Suprapubic skin (tissue), 4 donors: ENCODE data around the gene DUSP11. TPM values are rescaled to one million over a fixed set of nuclear protein-coding genes. Genes with fewer than 3 reads are reported as not detected.

Source experiments
- DNase-seq, 2 donors: peaks; one replicate each; pipeline ENCODE4 v3.0.0-alpha.2; 2019; ENCODE audit warnings: low spot score in 2 of 2
- H3K27ac ChIP-seq: fragments of 200-600 bp; sonication (generic); one replicate; pipeline ENCODE4 v1.5.1; 2019
- H3K27me3 ChIP-seq: fragments of 200-600 bp; sonication (generic); one replicate; pipeline ENCODE4 v1.5.1; 2019
- H3K36me3 ChIP-seq: fragments of 200-600 bp; sonication (generic); one replicate; pipeline ENCODE4 v1.5.1; 2019
- H3K4me1 ChIP-seq: fragments of 200-600 bp; sonication (generic); one replicate; pipeline ENCODE4 v1.5.1; 2019
- H3K4me3 ChIP-seq: fragments of 200-600 bp; sonication (generic); one replicate; pipeline ENCODE4 v1.5.1; 2019; ENCODE audit warnings: mild to moderate bottlenecking
- H3K9me3 ChIP-seq: fragments of 200-600 bp; sonication (generic); one replicate; pipeline ENCODE4 v1.5.1; 2019
- EP300 ChIP-seq: sonication (generic); formaldehyde crosslinking; IDR thresholded peaks from one replicate; pipeline ENCODE4 v1.6.1; 2017; ENCODE audit warnings: antibody characterized with exemption
- POLR2A ChIP-seq, 2 donors: fragments of 450-650 bp; IDR thresholded peaks; one replicate each; pipeline ENCODE4 v1.6.1; 2017; ENCODE audit warnings: antibody characterized with exemption in 2 of 2, mild to moderate bottlenecking in 2 of 2, moderate library complexity in 2 of 2
- POLR2AphosphoS5 ChIP-seq, 3 donors: sonication (generic); formaldehyde crosslinking; IDR thresholded peaks; one replicate each; pipeline ENCODE4 v1.6.1; 2017; ENCODE audit warnings: antibody characterized with exemption in 3 of 3
- WGBS: methylation state at CpG from one replicate; pipeline ENCODE4 v1.1.5; 2018; 5-methylcytosine and 5-hydroxymethylcytosine counted together
- total RNA-seq, 4 donors: library from RNA; depleted of rRNA; stranded (reverse); fragments of >200 nt; gene quantifications; one replicate each; pipeline ENCODE4 v1.1.0, GENCODE V29; 2016
- TF ChIP-seq, protein P1 (sequence below), 2 donors: fragments of 200-600 bp in 1 of 2; fragments of 450-650 bp in 1 of 2; sonication (generic) in 1 of 2; IDR thresholded peaks; one replicate each; pipeline ENCODE4 v1.5.1; 2016 to 2019; ENCODE audit warnings: antibody characterized with exemption in 2 of 2, mild to moderate bottlenecking in 1 of 2, moderate library complexity in 1 of 2

Gene DUSP11
- total RNA-seq, 4 donors from 2014 or later: 45.6 to 59.1 (median 57.0) TPM

DNA sequence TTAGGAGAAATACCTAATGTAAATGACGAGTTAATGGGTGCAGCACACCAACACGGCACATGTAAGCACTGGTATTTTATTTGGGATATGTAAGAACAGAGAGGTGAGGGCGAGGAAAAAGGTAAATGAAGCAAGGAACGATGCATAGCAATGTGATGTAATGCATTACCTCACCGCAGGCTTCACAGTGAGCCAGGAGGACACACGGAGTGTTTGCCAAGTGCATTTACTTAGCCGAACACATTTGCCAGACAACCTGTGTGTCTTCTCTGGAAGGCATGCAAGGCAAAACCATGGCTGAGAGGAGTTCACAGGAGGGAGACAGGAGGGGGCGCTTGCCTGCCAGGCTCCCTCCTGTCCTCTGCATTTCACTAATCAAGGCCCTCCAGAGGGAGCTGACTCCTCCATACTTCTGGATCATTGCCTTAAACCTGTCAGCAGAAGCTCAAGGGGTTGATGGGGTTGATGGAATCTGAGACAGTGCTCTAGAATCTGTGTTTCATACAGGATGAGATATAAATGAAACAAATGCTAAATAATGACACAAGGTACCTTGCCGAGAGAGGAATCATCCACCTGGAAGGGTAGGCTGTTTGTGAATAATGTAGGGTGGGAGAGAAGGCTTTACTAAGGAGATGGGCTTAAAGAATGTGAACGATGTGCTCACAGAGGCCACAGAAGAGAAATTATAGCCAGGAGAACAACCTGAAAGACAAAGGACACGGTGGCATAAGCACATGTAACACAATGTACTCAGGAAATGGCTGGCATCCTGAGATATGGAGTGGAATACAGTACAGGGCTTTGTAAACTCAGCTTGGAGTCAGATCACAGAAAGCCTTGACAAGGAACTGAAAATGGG is 33.7 kb downstream of the DUSP11 start:
- Histone ChIP-seq H3K4me1 (no peaks in the 10 kb centered on the region), H3K36me3 (peaks cover 34% of the 10 kb centered on the region), H3K27ac (no peak overlapping the region), H3K9me3 (no peaks in the 10 kb centered on the region), H3K27me3 (no peaks in the 10 kb centered on the region), H3K4me3 (no peak overlapping the region)
- no peak for TF ChIP-seq EP300
- TF ChIP-seq POLR2A (IDR thresholded peaks at IDR 0.05): no peak
- TF ChIP-seq, protein P1, sequence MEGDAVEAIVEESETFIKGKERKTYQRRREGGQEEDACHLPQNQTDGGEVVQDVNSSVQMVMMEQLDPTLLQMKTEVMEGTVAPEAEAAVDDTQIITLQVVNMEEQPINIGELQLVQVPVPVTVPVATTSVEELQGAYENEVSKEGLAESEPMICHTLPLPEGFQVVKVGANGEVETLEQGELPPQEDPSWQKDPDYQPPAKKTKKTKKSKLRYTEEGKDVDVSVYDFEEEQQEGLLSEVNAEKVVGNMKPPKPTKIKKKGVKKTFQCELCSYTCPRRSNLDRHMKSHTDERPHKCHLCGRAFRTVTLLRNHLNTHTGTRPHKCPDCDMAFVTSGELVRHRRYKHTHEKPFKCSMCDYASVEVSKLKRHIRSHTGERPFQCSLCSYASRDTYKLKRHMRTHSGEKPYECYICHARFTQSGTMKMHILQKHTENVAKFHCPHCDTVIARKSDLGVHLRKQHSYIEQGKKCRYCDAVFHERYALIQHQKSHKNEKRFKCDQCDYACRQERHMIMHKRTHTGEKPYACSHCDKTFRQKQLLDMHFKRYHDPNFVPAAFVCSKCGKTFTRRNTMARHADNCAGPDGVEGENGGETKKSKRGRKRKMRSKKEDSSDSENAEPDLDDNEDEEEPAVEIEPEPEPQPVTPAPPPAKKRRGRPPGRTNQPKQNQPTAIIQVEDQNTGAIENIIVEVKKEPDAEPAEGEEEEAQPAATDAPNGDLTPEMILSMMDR (IDR thresholded peaks at IDR 0.05): no peak
- TF ChIP-seq POLR2AphosphoS5 (IDR thresholded peaks at IDR 0.05): no peak
- WGBS: 83% methylated on average over 11 of the region's 11 CpGs
- DNase-seq: no peak

DNA sequence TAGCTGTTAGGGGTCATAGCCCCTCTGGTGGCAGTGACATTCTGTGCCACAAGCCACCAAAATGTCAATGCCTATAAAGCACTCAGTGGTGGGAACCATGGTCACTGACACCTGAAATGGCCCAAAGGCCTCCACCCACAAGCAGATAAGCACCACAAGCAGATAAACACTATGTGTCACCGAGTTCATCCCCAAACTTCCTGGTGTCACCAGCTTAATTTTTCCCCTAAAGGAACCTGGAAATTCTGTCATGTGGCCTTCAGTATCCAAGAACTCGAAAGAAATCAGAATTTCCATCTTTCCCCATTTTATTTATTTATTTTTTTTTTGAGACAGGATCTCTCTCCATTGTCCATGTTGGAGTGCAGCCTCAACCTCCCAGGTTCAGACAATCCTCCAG is 39.1 kb downstream of the DUSP11 start:
- H3K36me3 ChIP-seq: peaks cover 6% of the 10 kb centered on the region
- DNase-seq: no peak
- peaks cover 23% of the 10 kb centered on the region for H3K4me1 ChIP-seq
- no peak overlapping the region for H3K27ac ChIP-seq
- no peaks in the 10 kb centered on the region for H3K9me3 ChIP-seq
- H3K4me3 ChIP-seq: no peak overlapping the region
- H3K27me3 ChIP-seq: no peaks in the 10 kb centered on the region
- TF ChIP-seq, protein P1 (IDR thresholded peaks at IDR 0.05): no peak
- TF ChIP-seq POLR2AphosphoS5 (IDR thresholded peaks at IDR 0.05): no peak
- no peak for TF ChIP-seq POLR2A (IDR thresholded peaks at IDR 0.05)
- no peak for TF ChIP-seq EP300
- 88% methylated on average over 2 of the region's 2 CpGs for WGBS

DNA sequence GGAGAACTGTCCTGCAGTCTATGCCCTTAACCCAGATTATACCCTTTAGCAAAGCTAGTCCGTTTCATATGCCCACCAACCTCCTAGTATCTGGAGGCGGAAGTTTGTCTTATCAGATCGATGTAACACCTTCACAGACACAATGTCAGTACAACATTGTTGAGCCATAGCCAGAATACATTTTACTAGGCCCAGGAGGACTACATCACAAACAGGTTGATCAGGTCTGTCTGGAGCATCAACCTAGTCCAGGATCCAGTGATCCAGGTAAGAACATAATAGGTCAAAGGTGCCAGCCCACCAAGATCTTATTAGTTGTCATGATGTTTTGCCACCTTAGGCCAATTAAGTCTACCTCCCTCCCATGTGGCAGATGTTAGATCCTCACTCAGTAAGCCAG is 40.8 kb downstream of the DUSP11 start:
- H3K27ac ChIP-seq: no peak overlapping the region
- H3K4me1 ChIP-seq: peaks cover 31% of the 10 kb centered on the region
- H3K36me3 ChIP-seq: peaks cover 4% of the 10 kb centered on the region
- no peaks in the 10 kb centered on the region for H3K9me3 ChIP-seq
- WGBS: 80% methylated on average over 3 of the region's 3 CpGs
- H3K27me3 ChIP-seq: no peaks in the 10 kb centered on the region
- no peak overlapping the region for H3K4me3 ChIP-seq
- TF ChIP-seq POLR2AphosphoS5 (IDR thresholded peaks at IDR 0.05): no peak
- no peak for TF ChIP-seq POLR2A (IDR thresholded peaks at IDR 0.05)
- TF ChIP-seq, protein P1 (IDR thresholded peaks at IDR 0.05): no peak
- no peak for TF ChIP-seq EP300
- DNase-seq: no peak

DNA sequence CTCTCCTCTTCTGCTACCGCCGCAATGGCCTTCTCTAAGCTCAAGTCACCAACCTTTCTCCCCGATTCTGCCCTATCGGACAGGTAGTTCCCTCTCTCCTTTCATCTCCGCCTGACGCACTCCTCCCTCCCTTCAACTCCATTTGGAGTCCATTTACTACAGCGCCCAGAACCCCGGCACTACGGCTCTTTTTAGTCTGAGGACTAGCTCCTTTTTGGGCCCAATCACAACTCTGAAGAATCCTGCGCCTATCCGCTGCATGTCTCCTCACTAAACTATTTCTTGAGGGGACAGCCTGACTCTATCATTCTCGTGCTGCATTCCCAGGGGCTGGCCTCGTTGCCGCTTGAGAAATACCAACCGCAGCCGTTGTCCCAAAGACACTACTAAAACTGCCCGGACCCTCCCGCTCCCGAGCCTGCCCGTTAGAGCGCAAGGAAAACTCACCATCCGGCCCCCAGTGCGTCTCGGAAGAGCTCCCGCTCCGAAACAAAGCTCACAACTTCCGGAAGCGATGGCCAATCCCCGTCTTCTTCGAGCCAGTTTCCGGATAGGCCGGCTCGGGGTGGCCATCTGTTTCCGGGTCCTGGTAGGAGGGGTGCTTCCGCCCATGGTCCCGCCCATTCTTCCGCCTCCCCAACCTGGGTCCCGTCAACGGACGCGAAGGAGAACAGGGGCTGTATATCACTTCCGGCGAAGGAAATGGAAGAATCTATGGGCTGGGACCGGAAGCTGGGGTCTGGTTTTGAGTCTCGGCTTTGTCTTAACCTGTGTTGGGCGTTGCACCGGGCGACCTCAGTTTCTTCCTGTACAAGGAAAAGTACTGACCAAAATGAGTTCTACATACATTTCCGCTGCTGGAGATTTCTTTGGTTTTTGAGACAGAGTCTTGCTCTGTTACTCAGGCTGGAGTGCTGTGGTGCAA is 42.8 kb downstream of the DUSP11 start, which contains the start of gene TPRKB:
TSS of gene TPRKB (minus strand) at position 491 of the 925 bp plus-strand sequence. CDS start 2,776 bp downstream, outside the sequence.
- H3K27ac ChIP-seq: peak within 1 kb of the TSS; percentile 69
- no peaks in the 10 kb centered on the region for H3K9me3 ChIP-seq
- TF ChIP-seq POLR2AphosphoS5 (IDR thresholded peaks at IDR 0.05): peak in 2 of 3 donors; percentile 74 to 89
- TF ChIP-seq EP300: no peak
- TF ChIP-seq, protein P1 (IDR thresholded peaks at IDR 0.05): no peak
- TF ChIP-seq POLR2A (IDR thresholded peaks at IDR 0.05): no peak
- no peaks in the 10 kb centered on the region for H3K27me3 ChIP-seq
- WGBS: 1% methylated on average over 38 of the region's 49 CpGs
- H3K4me1 ChIP-seq: peaks cover 31% of the 10 kb centered on the region
- DNase-seq: peak; percentile 97 to 98
- peak within 1 kb of the TSS; percentile 71 for H3K4me3 ChIP-seq
- H3K36me3 ChIP-seq: peaks cover 13% of the 10 kb centered on the region
